NB4 (cell line): ENCODE data around the gene KAZN.

Source experiments
- POLR2A ChIP-seq: IDR thresholded peaks from 2 replicates; pipeline ENCODE4 v1.6.1; 2011; ENCODE audit warnings: mild to moderate bottlenecking; ENCODE audit not compliant: insufficient read length; ENCODE audit errors: extremely low read depth
- TF ChIP-seq, protein P1 (sequence below): IDR thresholded peaks from one replicate; pipeline ENCODE4 v1.5.1; 2012; ENCODE audit warnings: low read depth, low read length

GRCh38 chr1:14718476-14718875, 120.0 kb downstream of the KAZN start:
- TF ChIP-seq, protein P1, sequence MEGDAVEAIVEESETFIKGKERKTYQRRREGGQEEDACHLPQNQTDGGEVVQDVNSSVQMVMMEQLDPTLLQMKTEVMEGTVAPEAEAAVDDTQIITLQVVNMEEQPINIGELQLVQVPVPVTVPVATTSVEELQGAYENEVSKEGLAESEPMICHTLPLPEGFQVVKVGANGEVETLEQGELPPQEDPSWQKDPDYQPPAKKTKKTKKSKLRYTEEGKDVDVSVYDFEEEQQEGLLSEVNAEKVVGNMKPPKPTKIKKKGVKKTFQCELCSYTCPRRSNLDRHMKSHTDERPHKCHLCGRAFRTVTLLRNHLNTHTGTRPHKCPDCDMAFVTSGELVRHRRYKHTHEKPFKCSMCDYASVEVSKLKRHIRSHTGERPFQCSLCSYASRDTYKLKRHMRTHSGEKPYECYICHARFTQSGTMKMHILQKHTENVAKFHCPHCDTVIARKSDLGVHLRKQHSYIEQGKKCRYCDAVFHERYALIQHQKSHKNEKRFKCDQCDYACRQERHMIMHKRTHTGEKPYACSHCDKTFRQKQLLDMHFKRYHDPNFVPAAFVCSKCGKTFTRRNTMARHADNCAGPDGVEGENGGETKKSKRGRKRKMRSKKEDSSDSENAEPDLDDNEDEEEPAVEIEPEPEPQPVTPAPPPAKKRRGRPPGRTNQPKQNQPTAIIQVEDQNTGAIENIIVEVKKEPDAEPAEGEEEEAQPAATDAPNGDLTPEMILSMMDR = no peak
- TF ChIP-seq POLR2A = no peak
